HG03378 (cell line): ENCODE data around the gene FCHSD2.
"Not testable (repeated sequence)": the region's sequence is repeated elsewhere in the genome, so short reads cannot be mapped to it uniquely, and the experiment has no call there.

ENCODE experiments used
- ATAC-seq: cut with Tn5 transposase; IDR thresholded peaks from one replicate; pipeline ENCODE4 v1.9.1; 2021; ENCODE audit warnings: mild to moderate bottlenecking, moderate library complexity; ENCODE audit not compliant: unreplicated experiment

Gene FCHSD2

DNA sequence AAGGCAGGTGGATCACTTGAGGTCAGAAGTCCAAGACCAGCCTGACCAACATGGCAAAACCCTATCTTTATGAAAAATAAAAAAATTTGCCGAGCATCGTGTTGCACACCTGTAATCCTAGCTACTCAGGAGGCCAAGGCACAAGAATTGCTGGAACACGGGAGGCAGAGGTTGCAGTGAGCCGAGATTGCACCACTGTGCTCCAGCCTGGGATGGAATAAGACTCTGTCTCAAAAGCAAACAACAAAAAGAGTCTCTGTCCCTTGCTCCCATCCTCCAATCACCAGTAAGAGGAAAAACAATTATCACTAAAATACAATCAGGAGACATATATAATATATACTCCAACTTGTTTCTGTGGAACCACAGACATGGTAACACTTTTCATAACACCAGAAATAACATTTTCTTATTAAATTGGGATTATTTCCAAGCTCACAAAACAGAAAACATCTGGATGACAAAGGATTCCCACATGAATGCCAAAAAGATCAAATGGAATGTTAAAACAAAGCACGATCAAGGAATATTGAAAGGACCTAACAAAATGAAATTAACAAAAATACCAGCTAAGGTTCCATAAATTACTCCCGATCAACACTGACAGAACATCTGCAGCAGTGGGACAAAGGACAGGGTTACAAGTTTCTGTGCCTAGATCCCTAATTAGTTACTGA is 15.2 kb downstream of the FCHSD2 start:
- no peak for ATAC-seq

- no peak for ATAC-seq
Measured at GRCh38 chr11:73124800-73125199, 17.3 kb downstream of the FCHSD2 start.

DNA sequence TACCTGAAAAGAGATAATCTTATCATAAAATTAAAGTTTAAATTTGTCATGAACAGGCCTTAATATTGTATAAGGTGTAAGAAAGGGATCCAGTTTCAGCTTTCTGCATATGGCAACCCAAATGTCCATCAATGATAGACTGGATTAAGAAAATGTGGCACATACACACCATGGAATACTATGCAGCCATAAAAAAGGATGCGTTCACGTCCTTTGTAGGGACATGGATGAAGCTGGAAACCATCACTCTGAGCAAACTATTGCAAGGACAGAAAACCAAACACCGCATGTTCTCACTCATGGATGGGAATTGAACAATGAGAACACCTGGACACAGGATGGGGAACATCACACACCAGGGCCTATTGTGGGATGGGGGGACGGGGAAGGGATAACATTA is 18.2 kb downstream of the FCHSD2 start:
- ATAC-seq: not testable (repeated sequence)

DNA sequence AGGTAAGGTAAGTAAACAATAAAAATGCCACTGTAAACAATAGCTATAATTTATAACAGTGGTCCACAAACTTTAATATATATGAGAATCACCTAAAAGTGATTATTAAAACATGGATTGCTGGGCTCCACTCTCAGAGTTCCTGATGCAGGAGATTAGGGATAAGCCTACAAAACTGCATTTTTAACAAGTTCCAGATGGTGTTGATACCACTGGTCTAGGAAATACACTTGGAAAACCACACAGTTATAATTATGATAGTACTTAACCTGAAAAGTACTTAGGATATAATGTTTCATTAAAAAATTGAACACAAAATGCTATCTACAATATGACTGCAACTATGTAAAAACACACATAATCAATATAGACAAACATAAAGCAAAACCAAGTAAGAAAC is 20.4 kb downstream of the FCHSD2 start:
- no peak for ATAC-seq

GRCh38 chr11:73117071-73117470 is 25.0 kb downstream of the FCHSD2 start:
- no peak for ATAC-seq

- no peak for ATAC-seq
Measured at GRCh38 chr11:73116636-73117035, 25.5 kb downstream of the FCHSD2 start.

- no peak for ATAC-seq
Measured at GRCh38 chr11:73114835-73115220, 27.3 kb downstream of the FCHSD2 start.

DNA sequence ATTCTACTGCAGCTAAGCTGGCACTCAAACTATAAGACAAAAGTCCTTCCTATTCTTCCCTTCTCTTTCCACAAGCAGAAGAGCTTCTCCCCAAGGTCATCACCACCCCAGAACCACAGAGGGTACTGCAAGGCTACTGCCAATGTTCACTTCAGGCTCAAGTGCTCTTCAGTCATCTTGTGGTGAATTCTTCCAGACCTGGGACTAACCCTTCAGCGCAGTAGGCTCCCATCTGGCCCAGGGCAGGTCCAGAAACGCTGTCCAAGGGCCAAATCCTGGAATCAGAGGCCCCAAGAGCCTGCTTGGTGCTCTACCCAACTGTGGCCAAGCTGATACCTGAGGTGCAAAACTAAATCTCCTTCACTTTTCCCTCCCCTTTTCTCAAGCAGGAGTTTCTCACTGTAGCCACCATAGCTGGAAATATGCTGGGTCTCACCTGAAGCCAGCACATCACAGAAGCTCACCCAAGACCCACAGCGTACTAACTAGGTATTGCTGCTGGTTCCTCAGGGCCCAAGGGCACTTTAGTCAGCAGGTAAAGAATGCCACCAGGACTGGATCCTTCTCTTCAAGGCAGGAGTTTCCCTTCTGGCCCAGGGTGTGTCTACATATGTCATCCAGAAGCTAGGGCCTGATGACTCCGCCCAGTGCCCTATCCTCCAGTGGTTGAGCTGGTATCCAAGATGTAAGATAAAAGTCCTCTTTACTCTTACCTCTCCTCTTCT is 27.8 kb downstream of the FCHSD2 start:
- no peak for ATAC-seq

DNA sequence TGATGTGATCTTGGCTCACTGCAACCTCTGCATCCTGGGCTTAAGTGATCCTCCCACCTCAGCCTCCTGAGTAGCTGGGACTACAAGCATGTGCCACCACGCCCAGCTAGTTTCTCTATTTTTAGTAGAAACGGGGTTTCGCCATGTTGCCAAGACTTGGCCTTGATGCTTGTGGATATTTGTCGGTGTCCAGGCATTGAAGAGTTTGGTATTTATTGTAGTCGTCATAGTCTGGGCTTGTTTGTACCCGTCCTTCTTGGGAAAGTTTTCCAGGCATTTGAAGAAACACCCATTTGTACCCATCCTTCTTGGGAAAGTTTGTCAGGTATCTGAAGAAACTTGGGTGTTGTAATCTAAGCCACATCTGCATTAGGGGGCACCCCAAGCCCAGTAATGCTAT is 28.7 kb downstream of the FCHSD2 start:
- ATAC-seq: no peak

- no peak for ATAC-seq
Measured at GRCh38 chr11:73107597-73107996, 34.5 kb downstream of the FCHSD2 start.

DNA sequence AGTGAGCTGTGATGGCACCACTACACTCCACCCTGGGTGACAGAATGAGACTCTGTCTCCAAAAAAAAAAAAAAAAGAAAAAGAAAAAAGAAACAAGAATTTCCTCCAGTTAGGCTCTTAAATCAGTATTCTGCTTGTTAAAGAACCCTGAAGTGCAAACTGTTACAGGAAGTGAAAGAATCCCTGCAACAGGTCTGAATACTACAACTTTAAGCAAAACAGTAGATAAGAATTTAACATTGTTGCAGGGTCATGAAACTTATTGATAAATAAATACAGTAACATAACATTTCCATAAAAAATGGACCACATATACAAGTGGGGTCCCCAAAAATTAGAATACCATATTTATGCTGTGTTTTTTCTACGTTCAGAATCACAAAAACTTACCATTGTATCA is 35.8 kb downstream of the FCHSD2 start:
- ATAC-seq: no peak

GRCh38 chr11:73100578-73100977 is 41.5 kb downstream of the FCHSD2 start:
- ATAC-seq: no peak

- ATAC-seq: no peak
Measured at GRCh38 chr11:73099512-73100266, 42.4 kb downstream of the FCHSD2 start.

GRCh38 chr11:73095613-73096012 is 46.5 kb downstream of the FCHSD2 start:
- no peak for ATAC-seq

DNA sequence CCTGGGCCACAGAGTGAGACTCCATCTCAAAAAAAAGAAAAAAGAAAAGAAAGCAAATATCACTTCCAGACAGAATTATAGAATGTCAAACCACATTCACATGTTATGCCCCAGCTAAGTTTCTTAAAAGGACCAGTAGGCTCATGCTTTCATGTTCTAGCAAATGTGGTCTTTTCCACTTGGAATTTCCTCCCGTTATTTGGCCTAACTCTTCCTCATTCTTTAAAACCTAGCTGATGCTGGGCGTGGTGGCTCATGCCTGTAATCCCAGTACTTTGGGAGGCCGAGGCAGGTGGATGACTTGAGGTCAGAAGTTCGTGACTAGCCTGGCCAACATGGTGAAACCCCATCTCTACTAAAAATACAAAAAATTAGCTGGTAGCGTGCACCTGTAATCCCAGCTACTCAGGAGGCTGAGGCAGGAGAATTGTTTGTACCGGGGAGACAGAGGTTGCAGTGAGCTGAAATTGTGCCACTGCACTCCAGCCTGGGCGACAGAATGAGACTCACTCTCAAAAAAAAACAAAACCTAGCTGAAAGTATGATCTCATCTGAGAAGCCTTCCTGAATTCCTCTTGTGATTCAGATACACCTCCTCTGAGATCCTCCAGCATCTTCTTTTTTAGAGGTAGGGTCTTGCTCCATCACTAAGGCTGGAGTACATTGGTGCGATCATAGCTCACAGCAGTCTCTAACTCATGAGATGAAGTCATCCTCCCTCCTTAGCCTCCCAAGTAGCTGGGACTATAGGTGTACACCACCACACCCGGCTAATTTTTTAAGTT is 50.4 kb downstream of the FCHSD2 start:
- ATAC-seq: no peak

GRCh38 chr11:73087730-73088129 is 54.4 kb downstream of the FCHSD2 start:
- no peak for ATAC-seq

DNA sequence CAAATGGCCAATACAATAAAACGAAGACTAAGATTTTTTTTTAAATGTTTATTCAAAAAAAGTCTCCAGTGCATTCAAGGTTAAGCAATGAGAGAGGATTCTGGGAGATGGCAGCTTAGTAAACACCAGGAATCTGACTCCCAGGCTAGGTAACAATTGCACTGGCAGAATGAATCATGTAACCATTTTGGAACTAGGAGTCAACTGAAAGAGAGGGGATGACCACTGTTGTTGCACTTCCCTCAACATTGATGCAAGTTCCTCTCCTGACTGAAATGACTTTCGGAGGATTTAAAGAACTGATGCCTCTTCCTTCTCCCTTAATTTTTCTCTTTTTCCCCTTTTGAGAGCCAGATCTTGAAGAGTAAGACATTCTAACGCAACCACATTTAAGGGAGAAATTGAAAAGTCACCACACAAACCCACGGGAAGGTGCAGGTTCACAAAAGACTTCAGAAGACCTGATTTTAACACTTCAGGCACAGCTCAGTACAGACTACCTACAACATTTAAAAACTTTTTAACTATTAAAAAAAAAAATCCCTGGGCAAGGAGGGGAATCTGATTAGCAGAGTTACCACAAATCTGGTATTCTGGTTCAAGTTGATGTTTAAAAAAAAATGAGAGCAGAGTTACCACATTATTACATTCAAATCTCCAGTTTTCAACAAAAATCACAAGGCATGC is 56.8 kb downstream of the FCHSD2 start:
- ATAC-seq: no peak

DNA sequence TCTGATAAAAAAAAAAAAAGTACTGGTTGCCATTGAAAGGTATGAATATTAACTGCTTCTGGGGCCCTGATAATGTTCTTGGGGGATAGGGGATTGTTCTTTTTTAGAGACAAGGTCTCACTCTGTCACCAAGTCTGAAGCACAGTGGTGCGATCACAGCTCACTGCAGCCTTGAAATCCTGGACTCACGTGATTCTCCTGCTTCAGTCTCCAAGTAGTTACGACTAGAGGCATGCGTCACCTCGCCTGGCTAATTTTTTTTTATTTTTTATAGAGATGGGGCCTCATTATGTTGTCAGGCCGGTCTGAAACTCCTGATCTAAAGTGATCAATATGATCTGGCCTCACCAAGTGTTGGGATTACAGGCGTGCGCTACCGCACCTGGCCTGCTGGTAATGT is 63.5 kb downstream of the FCHSD2 start:
- ATAC-seq: no peak

DNA sequence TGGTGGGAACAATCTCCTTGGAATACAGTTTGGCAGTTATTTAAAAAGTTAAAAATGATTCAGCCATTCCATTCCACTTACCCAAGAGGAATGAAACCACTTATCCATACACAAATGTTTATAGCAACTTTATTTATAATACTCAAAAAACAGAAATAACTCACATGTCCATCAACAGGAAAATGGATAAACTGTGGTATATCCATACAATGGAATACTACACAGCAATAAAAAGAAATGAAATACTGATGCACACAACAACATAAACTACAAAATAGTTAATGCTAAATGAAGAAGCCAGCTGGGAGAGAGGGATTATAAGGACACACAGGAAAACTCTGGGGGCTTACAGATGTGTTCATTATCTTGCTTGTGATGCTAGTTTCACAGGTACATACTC is 64.7 kb downstream of the FCHSD2 start:
- ATAC-seq: no peak

- no peak for ATAC-seq
Measured at GRCh38 chr11:73074319-73074718, 67.8 kb downstream of the FCHSD2 start.
